Stimulated activated CD4-positive, alpha-beta T cell treated with anti-CD3 and anti-CD28 coated beads, TNF-alpha, amount 100 ng/mL, for 4 hours (primary cell): Measurements from ENCODE around the gene PDE9A.

Experiments
- DNase-seq, 3 experiments: peaks; one replicate each; pipeline ENCODE4 v3.0.0-alpha.2; 2020; ENCODE audit warnings: low read depth in 3 of 3

Gene PDE9A

GRCh38 chr21:42757422-42757821, 104.0 kb downstream of the PDE9A start:
- DNase-seq, result no peak

DNA sequence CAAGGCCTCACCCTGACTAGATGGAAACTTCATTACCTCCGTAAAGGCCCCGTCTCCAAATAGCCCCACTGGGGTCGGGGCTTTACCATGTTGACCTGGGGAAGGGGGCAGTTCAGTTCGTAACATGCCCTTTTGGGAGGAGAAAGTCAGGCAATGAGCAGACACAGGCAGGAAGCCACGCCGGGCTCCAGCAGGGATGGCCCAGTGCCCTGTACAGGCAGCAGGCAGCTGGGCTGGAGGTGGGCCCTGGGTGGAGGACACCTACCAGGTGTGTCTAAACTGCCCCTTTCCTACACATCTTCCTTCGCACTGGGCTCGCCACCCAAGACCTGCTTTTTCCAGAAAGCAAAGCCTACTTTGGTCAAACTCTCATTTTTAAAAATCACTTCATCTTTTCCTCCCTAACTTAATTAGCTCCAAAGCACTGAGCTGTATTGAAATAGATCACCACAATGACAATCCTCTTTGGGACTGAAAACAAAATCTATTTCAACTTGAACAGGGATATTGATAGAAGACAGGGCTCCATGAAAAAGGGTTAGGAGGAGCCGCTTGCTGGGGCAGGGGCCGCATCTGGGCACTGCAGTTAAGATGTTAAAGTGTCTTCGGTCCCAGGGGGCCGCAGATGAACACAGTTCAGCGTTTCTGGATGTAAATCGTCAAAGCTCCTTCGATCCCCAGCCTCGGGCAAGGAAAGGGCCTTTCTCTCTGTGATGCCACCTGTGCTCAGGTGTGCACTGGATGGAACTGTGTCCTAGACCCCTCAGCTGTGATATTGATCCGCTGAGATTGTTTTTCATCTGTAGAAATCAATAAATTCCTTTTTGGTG, 104.6 kb downstream of the PDE9A start:
- no peak for DNase-seq

GRCh38 chr21:42758721-42759593, 105.5 kb downstream of the PDE9A start:
- no peak for DNase-seq

GRCh38 chr21:42759594-42759927, 106.1 kb downstream of the PDE9A start:
- no peak for DNase-seq

GRCh38 chr21:42760361-42760950, 107.0 kb downstream of the PDE9A start:
- no peak for DNase-seq

DNA sequence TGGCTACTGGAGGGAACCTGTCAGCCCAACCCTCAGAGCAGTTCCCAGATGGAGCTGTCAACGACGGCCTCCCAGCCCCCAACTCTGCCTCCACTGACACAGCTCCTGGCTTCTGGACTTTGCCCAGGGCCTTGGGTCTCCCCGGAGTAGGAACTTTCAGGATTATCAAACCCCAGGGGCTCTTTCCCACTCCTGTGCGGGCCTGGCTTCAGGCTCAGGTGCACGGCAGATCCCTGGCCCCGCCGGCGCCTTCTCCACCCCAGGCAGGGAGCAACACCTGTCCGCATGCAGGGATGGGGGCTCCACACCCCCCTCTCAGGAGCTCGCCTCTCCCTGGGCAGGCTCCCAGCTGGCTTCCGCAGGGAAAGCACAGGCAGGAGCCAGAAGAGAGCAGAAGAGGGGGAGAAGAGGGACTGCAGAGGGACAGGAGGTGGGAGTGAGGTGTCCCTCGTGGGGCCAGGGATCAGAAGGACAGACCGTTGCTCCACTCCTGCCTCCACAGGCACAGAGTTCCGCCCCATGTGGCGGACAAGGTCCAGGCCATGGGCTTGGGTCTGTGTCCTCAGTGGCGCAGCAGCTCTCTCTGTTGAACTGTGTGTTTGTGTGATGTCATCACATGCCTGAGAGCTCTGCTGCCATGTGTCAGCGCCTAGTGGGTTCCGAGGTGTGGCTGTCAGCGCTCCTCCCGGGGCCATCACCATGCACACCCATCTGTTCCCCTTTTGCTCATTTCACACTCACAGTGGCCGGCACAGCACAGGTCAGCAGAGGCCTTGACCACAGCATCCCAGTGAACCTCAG, 107.7 kb downstream of the PDE9A start:
- no peak for DNase-seq

GRCh38 chr21:42761776-42762335, 108.4 kb downstream of the PDE9A start:
- DNase-seq, result no peak

DNA sequence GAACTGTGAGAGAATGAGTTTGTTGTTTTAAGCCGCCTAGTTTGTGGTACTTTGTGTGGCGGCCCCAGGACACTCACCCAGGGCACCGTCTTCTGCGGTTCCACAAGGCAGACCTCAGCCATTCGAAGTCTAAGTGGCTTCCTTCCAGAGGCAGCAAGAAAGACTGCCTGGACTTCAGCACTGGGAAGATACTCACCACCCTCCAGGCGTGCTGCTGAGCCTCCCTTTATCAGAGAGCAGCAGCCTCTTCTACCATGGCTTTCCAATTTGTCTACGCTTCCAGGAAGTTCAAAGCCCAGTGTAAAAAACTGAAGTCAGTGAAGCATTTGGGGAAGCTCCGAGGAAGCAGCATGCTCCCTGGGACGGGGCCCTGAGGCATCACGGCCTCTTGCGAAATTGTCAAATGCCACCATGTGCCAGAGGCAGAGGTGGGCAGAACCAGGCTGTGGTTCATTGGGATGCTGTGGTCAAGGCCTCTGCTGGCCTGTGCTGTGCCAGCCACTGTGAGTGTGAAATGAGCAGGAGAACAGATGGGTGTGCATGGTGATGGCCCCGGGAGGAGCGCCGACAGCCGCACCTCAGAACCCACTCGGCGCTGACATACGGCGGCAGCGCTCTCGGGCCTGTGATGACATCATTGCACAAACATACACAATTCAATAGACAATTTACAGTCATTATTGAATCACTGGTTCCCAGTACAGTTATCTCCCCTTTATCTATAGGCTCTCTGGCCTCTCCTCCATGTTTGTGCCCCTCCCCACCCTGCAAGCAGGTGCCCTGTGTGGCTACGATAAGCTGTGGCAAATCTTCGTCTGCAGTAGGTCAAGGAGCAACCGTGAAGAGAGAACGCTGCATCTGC, 110.4 kb downstream of the PDE9A start:
- no peak for DNase-seq

DNA sequence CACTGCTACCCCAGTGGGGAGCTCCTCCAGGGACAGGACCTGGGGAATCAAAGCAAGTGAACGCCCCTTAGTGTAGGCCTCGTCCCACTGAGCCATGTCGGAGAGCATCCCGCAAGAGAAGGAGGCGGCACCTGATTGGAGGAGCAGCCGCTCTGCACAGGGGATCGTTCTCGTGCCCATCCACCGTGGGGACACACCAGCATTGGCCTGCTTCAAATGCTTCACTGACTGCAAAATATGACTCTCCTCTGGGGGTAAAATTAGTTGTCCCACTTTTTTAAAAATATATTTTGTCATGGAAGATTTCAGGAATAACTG, 111.0 kb downstream of the PDE9A start:
- no peak for DNase-seq

GRCh38 chr21:42764883-42765282, 111.5 kb downstream of the PDE9A start:
- no peak for DNase-seq

DNA sequence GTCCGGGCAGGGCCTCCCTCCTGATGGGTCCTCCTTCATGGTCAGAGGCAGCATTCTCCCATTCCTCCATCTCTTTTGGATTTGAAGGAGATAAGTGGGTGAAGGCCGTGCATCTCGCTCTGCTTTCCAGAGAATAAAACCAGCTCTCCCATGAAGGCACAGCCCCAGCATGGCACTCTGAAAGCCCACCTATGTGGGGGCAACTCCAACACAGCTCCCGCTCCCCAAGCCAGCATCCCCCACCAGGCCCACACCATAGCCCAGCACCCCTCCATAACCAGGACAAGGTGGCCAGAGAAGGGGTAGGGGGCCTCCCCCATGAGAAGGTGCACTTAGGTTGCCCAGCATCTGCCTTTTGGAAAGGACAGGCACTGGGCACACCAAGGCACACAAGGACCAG, 112.2 kb downstream of the PDE9A start:
- DNase-seq, result no peak

DNA sequence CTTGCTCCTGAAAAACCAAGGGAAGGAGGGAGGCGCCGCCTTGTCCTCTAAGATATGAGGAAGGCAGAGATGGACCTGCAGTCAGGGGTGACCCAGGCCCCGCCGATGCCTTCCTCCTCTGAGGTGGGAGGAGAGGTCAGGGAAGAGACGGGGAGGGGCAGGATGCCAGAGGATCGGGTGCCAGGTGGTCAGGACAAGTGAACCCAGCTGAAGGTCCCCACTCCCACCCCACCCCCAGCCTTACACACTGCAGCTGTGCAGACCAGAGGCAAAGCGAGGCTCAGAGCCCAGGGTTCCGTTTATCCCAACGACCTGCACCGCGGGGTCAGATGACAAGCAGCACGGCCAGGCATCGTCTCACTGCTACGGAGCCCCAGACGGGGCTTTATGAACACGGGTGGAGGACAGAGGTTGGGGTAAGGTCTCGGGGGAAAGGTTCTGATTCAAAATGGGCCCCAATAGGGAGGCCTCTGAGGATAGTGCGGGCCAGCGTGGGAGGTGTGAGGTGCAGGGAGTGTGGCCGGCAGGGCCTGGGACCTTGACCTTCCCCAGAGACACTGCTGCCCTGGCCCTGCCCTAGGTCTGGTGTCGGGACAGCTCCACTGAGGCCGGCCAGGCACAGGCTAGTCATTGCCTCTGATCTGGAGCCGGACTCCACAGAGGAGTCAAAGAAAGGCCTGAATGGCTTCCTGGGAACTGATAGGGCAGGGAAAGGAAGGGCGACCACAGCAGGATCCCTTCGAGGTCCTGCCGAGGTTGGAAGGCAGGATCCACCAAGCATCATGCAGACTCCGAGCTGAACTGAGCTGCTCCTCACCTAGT, 113.5 kb downstream of the PDE9A start:
- DNase-seq, result no peak

GRCh38 chr21:42767561-42767835, 114.1 kb downstream of the PDE9A start:
- DNase-seq, result no peak

GRCh38 chr21:42768324-42769121, 115.1 kb downstream of the PDE9A start:
- DNase-seq, result no peak

- no peak for DNase-seq
Observed at GRCh38 chr21:42769183-42769819, 115.9 kb downstream of the PDE9A start.

DNA sequence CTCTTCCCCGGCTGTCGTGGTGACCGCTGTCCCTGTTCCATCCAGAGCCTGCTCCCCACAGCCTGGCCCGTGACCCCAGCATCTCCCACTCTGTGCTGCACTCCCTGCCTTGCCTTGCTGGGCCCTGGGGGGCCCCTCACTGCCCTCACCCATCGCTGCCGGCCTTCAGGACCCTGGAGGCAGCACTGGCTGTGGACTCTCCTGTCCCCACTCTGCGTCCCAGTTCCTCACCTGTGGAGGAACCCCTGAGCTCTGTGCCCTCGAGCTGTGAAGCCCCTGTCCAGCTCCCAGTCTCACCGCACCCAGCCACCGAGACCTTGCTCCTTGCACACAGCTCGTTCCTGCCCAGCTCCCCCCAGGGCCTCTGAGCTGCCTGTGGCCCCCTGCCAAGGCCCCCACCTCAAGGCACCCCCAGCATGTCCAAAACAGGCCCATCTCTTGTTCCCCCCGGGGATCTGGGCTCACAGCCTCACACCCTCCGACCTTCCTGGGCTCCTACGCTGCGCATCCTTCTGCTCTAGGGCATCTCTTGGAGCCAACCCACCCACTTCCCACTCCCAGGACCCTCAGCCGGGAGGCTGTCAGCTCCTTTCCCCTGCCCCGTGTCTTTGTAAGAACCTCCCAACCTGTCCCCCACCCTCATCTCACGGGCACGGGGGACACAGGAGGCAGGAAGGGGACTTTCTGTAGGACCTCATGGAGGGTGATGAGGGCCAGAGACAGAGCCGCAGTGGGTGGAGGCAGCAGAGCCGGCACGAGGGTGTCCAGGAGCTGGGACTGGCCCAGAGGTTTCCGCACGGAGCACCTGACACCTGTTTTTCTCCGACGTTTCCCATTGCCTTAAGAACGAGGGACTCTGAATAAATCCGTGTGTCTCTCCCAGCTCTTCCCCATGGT, 116.6 kb downstream of the PDE9A start:
- DNase-seq, result no peak

- DNase-seq, result no peak
Observed at GRCh38 chr21:42770717-42771502, 117.5 kb downstream of the PDE9A start.
